HG03045 (cell line): ENCODE measurements around the gene ZFAND3.

Experiments used
- ATAC-seq: cut with Tn5 transposase; IDR thresholded peaks from one replicate; pipeline ENCODE4 v1.9.1; 2021; ENCODE audit warnings: mild to moderate bottlenecking, moderate library complexity; ENCODE audit not compliant: unreplicated experiment

Gene ZFAND3

DNA sequence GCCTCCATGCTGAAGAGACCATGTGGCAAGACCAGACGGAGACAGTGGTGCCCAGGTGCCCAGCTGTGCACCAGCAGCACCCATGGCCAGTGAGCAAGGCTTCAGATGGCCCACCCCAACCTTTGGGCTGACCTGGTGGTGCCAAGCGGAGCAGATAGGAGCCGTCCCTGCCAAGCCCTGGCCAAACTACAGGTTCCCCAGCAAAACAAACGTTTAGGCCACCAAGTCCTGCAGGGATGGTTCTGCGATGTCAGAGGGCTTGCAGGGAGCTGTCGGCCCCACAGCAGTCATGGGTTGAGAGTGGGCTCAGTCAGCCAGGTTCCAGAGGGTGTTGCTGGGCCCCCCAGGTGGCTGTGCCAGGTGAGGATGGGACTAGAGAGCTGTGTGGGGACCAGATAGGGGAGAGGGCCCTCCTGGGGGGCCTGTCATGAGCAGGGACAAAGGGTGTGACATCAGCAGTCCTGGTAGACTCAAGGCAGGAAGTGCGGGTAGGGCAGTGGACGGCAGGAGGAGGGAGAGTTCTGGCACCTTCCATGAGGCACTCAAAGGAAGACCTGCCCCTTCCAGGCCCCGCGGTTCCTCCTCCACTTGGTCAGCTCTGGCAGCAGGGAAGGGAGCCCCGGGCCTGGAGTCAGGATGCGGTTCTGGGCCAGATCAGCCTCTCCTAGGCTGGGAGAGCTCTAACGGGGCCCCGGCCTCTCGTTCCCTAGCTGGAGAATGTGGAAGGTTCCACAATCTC, 342.4 kb downstream of the ZFAND3 start:
- ATAC-seq: no peak

DNA sequence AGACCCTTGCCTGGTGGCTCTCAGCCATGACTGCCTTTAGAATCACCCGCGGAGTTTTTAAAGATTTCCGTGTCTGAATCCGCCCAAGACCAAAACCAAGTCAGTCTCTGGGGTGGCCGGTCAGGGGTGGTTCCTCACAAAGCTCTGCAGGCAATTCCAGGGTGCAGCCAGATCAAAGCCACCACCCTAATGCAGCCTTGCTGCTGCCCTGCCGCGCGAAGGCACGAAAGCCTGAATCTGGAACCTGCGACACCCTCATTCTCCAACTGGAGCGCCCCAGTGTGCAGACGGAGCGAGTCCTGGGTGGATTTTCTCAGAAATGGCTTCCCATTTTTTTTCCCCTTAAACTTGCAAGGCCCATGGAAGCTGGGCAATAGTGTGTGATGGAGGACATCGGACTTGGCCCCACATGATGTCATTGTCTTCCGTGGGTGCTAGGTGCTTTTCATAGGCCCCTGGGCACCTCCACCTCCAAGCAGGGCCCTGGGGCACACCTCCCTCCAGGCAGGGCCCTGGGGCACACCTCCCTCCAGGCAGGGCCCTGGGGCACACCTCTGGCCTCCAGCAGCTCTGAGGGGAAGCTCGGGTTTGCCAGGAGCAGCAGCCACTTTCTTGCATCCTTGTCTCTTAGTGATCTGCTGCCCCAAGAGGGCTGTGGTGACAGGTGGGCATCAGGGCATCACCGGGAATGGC, 343.1 kb downstream of the ZFAND3 start:
- ATAC-seq: no peak

DNA sequence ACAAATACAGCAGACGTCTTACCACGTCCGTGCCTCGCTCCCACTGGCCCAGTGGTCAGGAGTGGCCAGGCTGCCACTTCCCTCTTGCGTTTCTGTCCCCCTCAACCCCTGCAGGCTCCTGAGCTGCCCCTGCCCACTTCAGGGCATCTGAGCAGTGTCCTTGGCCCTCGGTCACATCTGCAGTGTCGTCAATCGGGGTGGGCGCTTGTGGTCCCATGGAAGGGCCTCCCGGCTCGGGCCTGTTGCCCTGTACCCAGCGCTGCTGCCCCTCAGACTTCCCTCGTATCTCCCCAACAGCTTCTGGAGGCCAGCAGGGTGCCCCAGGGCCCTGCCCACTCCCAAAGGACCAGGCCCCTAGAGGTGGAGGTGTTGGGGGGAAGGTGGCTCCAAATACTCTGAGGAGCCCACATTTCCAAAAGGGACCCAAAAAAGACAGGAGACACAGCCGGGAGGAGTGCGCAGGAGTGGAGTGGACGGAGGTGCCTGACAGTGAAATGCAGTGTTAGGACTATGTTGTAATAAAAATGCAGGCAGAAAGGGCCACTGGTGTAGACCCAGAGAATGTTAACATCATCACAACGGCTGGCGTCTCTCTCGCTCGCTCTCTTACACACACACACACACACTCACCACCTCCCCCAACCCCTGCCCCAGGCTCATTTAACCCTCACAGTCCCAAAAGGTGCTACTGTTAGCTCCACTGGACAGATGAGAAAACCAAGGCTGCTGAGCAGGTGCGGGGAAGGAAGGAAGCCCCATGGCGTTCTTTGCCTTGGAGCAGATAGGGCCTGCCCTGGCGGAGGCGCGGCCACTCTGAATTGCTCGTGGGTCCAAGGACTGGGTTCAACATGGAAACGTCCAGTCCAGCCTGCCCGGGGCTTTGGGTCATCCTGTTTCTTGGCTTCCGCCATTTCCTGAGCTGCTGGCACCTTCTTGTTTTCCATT, 343.9 kb downstream of the ZFAND3 start:
- no peak for ATAC-seq

DNA sequence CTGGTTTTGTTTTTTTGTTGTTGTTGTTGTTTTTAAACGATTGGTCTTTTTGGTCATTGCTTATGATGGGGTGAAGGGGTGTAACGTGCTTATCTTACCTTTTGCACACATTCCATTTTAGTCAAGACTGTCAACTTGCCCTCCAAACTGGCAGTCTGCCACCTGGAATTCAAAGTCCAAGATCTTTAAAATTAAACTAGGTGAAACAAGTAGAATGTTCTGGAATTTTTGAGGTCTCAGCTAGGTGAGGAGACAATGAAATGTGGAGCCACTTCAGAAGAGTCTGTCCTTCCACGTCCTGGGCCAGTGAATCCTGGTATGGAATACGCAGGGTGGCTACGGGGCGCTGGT, 344.6 kb downstream of the ZFAND3 start:
- no peak for ATAC-seq

DNA sequence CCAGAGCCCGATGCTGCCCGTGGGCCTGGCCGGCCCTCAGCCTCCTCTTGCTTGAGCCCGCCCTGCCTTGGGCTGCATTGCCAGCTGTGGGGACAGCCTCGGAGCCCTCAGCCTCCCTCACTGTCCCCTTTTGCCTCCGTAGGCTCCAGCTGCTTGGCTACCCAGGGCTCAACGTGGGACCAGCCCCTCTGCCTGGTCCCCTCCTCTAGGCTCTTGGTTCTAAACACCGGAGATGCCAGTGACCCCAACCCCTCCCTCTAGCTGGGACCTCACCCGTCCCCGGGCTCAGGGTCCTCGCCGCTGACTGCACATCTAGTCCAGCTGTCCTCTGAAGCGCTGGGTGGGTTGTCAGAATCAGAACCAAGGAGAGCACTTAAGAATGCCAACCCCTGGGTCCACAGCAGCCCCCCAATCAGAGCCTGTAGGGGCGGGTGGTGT, 345.2 kb downstream of the ZFAND3 start:
- no peak for ATAC-seq

DNA sequence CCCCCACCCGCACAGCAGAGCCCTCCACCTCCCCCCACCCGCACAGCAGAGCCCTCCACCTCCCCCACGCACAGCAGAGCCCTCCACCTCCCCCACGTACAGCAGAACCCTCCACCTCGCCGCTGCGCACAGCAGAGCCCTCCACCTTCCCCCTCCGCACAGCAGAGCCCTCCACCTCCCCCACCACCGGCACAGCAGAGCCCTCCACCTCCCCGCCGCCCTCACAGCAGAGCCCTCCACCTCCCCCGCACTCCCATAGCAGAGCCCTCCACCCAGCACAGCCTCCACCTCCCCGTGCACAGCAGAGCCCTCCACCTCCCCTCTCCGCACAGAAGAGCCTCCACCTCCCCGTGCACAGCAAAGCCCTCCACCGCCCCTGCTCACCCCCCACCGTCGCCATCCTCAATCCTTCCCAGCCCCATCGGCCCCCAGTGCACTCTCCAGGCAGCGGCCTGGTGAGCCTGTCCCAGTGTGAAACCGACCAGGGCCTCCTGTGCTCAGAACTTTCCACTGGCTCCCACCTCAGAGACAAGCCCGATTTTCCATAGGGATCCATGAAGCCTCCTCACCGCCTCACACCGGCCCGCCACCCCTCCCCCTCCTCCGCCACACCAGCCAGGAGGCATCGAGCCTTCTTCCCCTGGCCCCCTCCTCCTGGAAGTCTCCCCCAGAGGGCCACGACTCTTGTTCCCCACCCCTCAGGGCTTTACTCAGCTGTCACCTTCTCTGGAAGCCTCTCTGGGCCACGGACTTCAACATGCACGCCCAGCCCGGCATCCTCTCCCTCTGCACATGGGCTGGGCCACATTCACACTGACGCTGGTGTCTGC, 347.1 kb downstream of the ZFAND3 start:
- ATAC-seq: no peak

DNA sequence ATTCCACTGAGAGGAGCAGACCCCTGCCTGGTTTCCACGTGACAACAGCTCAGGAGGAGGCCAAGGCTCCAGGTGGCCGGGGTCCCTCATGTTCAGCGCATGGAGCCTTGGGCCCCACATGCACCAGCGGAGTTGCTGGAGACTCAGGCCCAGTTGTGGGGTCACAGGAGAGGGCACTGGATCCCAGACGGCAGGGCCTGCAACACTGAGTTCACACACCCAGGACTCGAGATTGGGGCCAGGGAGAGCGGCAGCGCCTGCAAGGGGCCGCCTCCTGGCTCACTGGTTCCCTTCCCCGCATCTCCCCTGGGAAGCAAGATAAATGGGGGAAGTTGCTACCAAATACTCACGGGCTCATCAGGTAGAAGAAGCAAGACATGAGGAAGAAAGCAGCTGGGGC, 348.1 kb downstream of the ZFAND3 start:
- ATAC-seq: no peak

DNA sequence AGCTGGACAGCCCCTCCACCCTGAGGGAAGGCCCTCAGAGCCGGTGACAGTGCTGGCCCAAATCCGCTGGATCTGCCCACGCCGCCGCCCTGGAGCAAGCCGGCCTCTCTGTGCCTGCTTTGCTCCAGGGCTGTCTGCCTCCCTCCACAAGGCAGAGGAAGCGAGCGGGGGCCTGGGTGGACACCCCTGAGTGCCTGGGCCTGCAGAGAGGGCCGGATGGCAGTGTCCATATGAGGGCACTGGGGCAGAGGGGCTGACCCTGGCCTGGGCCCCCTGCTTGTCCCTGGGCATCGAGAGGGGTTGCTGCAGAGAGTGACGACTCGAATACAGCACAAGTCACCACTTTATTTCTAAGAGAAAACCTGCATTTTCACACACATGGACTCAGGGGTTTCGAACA, 348.6 kb downstream of the ZFAND3 start:
- ATAC-seq: no peak

DNA sequence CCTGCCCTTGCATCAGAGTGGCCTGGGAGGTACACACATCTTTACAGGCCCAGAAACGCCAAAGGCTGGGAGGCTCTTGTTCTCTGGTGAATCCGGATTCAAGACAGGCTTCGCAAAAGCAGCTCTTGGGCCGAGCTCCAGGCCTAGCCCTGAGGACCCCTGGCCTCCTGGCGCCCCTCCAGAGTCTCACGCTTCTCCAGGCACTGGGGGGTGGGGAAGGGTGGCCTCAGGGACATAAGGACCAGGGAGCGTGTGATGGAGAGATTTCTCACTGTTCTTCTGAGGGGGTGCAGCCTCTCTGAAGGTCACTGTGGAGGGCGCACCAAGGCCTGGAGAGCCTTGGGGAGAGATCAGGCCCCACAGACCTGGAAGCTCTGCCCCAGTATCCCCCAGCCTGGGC, 349.2 kb downstream of the ZFAND3 start:
- no peak for ATAC-seq

DNA sequence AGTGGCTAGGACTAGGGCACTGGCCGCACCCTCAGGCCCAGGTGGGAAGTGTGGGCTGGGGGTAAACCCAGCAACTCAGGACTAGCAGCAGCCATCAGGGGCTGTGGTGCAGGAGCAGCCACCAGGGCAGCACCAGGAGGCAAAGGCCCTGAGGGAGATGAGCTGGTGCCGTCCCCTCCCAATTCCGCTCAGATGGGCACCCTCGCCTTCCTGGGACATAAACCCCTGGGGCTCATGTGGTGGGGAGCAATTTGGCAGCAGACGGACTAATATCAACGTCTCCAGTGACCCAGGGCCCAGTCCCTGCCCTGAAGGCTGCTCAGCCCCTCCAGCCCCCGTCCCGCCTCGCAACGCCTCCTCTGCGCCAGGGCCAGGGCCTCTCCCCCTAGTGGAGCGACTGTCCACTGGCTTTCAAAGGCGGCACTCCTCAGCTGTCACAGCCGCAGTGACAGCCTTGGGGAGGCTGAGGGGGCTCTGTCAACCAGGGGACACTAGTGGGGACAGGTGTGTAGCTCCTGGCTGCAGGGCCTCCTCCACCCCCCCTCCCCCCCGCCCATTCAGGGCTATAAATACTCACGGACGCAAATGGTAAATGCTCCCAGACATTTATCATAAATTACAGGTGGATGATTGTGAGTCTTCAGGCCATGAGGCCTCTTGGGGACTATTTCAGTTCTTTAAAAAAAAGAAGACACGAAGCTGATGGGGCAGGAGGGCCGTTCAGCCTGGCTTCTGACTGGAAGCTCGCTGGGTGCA, 349.9 kb downstream of the ZFAND3 start:
- no peak for ATAC-seq

DNA sequence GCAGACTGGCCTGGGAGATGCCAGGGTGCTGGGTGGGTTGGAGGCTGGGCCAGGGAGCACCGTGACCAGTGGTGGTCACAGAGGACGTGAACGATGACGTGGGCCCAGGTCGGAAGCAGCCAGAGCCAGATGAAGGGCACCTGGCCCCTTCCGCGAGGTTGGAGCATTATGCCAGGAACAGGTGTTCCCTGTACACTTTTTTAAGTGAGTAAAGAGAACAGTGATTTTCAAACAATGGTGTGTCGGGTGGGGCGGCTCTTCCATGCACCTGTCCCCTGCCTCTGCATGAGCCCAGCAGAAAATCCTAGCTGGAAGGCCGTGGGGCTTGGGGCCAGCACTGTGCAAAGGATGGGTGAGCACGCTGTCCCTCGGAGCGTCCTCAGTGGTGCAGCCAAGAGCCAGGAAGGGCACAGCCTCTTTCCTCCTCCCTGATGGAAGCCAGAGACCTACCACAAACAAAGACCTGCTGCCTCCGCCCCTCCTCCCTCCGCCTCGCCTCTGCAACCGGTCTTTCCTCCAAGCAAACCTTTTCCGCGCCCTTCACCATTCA, 350.5 kb downstream of the ZFAND3 start:
- ATAC-seq: no peak

DNA sequence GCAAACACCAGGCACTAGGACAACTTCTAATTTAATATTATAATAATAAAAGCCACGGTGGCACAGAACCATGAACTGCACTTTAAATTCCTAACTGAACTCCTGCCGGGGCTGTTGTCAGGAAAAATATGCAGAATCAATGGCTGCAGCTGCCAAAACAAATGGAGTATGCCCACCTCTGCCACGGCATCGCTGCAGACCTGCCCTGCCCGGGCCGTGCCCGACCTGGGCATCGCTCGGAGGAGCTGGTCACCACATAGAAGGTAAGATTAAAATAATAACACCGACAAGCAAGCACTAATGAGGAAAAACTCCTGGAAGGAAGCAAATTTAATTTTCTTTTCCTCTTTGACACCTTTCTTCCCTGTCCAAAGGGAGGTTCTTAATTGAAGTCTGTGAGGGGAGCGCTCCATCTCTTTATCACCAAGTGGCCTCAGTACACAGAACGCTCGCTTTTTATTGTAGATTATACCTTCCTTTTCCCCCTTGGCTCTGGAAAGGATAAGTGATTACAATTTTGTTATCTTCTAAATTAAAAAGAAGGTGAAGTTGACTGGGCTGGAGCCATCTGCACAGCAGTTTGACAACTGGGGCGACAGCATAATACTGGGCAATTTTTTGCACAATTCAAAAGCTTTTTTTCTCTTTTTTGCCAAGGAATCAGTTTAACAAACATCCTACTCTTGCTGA, 351.3 kb downstream of the ZFAND3 start:
- no peak for ATAC-seq

DNA sequence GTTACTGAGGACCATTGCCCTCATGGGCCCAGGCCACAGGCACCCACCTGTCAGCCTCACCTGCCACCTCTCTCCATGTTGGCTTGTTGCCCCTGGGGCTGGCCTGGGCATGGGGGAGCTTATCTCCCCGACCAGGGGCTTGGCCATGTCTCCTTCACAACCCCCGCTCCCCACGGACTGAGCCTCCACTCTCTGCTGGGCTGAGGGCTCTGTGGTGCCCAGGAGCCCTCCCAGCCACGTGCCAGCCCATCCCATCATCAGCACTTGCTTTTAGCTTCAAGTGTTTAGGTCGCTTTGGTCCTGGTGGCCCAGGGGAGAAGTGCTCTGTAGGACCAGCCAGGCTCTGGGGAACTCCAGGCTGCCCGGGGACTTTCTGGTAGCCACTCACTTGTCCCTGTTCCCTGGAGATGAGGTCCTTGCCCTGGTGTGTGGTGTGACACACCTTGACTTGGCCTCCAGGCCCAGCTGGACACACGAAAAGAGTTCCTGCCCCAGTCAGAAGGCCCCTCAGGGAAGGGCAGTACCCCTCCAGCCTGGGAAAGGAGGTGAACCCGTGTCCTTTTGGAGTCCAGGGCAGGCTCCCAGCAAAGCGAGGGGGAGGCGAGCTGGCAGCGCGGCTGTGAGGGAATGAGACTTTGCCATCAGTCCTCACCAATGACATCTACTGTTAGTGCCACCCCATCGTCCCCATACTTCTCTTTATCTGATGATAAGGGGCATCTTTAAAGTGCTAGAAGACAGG, 352.6 kb downstream of the ZFAND3 start:
- ATAC-seq: no peak

DNA sequence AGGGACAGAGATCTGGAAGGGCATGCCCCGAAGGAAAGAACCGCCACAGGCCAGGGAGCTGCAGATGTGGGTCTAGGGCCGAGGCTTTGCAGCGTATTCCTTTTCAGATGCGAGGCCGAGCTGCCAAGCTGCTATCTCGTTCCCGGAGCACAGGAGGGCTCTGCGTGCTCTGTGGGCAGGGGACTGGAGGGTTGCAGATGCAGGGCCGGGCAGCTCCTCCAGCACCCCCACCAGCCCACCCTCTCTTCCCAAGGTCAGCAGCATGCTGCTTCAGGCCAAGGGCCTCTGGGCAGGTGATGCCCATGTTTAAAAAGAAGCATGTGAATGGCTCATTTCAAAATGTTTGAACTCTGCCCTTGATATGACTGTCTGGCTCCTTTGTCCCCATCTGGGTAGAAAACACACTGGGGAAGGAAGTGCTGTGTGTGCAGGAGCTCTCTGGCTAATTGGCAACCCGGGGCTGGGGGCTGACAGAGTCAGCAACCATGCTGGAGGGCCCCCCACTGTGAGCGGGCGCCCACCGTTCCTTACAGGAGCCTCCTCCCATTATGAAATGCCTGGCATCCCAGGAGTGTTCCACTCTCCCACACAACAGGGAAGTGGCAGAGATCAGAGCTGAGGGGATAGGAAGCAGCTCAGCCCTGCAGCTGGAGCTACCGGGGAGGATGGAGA, 353.3 kb downstream of the ZFAND3 start:
- ATAC-seq: no peak

DNA sequence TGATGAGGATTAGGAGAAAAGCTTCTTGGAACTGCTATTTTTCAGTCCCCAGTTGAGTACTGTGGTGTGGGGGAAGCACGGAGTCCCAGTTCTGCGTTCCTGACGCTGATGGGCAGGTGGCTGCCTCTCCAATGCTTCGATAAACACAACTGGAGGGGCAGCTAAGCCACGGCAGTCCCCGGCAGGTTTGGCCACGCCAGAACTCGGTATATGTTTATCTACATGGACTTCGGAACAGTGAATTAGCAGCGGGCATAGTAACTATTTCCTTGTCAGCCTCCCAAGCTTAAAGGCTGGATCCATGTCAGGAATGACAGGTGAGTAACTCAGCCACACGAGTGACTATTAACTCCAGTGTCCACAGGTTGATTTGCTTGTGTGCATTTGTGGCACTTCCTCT, 354.4 kb downstream of the ZFAND3 start:
- no peak for ATAC-seq

DNA sequence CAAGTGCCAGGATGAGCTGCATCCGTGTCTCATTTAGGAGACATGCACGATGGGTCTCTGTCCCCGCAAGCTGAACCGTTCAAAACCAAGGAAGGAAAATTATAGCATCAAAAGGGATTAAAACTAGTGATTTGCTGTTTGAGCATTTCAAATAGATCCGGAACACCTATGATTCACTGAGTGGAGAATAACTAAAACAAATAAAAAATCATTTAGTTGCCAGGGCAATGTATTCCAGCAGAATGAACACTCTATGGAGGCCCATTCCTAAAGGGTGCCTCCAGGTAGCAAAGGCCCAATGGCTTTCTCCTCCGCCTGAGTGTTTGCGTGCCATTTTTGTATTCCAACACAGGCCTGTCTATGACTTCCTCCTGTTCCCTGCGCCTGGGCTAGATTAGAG, 354.8 kb downstream of the ZFAND3 start:
- ATAC-seq: no peak

DNA sequence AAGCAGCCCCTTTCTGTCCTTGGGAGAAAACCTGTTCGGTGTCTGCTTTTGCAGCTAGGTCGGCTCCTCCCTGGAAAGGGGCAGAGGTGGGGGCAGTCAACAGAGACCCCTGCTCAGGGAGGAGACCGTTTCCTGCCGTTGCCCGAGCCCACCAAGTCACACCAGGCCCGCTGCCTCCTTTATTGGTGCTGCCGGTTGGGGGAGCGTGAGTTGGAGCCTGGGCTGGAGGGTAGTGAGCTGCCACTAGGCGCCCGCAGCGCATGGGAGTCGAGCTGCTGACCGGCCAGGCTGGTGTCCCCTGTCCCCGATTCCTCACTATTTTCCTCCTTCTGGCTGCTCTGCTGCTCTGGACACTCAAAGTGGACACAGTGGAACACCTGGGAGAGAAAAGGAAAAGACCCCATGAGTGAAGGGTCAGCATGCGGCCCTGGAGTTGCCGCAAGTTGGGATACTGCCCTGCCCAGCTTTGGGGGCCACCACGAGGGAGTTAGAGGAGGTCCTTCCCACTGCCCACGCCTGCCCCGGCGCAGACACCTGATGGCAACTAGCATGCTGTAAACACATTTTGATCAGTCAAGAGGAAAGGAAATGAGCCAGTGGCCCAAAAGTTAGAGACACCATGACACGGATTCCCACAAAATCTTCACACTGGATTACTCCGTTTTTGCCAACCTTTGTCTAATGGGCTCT, 355.4 kb downstream of the ZFAND3 start:
- no peak for ATAC-seq
